ENCODE data around the gene DOC2A. TPM values are rescaled to one million over a fixed set of nuclear protein-coding genes. Genes with fewer than 3 reads are reported as not detected.

Gene DOC2A
- total RNA-seq, 1 experiment from 2014 or later: 3.2 TPM

DNA sequence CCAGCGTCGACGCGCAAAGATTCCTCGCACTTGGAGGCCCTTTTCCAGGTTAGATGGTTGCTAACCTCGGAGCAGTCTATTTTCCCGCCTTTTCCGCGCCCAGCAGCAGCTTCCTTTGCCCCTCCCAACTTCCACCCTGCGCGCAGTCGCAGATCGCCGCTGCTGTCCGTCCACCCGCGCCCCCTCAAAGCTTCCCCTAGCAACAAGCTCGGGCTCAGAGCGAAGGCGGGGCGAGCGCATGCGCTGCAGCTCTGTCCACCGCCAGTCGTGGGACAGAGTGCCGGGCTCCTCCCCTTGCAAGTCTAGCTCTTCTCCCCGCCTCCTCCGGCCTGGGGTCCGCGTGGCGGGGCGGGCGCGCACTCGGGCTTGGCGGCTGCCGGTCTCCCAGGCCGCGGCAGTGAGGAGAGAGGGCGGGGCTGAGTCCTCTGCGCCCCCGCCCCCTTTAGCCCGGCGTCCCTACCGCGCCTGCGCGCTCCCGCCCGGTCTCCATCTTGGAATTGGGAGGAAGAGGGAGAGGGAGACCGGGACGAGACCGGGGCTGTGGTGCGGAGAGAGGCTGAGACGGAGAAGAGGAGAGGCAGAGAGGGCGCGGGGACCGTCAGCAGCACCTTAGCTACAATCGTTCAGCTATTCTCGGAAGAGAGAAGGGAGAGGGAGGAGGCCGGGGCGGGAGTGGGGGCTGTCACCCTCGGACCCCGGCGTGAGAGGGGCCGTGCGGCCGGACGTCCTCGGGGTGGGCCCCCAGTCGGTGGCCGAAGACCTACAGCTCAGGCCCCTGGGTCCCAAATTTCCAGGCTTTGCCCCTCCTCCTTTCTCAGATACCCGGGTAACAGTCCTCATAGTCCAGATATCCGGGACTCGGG, 37.2 kb downstream of the DOC2A start, which contains the start of gene TAOK2:
Gene TAOK2, plus strand, starts transcription at position 485 of the 863 bp plus-strand sequence. CDS start 3,905 bp downstream, outside the sequence.
- no TSS peak for BruUV-seq (replicated peaks)
- POLR2A ChIA-PET: interaction anchor here (0.6 to 1.3 kb wide), 7 partner anchors 11 to 278 kb away, joined by 3 to 9 read pairs (median 5); partner anchors contain the start of gene TMEM219
- H3K9me3 ChIP-seq (ENCODE audit: control insufficient read depth, insufficient read depth, low read depth, low read length): no peaks in the 10 kb centered on the region
- peak within 1 kb of the TSS; percentile 71 to 96 for H3K4me3 ChIP-seq (ENCODE audit: low read depth in 2 of 2, low read length in 2 of 2)
- TF ChIP-seq SIN3A (IDR thresholded peaks at IDR 0.05; ENCODE audit: borderline replicate concordance, insufficient read depth, low read depth, low read length): peak; percentile 90; the same call in 1 of the 2 replicates
- peak; percentile 96 for TF ChIP-seq POLR2AphosphoS5 (IDR thresholded peaks at IDR 0.05; ENCODE audit: low read depth, low read length)
- TF ChIP-seq, protein P1, sequence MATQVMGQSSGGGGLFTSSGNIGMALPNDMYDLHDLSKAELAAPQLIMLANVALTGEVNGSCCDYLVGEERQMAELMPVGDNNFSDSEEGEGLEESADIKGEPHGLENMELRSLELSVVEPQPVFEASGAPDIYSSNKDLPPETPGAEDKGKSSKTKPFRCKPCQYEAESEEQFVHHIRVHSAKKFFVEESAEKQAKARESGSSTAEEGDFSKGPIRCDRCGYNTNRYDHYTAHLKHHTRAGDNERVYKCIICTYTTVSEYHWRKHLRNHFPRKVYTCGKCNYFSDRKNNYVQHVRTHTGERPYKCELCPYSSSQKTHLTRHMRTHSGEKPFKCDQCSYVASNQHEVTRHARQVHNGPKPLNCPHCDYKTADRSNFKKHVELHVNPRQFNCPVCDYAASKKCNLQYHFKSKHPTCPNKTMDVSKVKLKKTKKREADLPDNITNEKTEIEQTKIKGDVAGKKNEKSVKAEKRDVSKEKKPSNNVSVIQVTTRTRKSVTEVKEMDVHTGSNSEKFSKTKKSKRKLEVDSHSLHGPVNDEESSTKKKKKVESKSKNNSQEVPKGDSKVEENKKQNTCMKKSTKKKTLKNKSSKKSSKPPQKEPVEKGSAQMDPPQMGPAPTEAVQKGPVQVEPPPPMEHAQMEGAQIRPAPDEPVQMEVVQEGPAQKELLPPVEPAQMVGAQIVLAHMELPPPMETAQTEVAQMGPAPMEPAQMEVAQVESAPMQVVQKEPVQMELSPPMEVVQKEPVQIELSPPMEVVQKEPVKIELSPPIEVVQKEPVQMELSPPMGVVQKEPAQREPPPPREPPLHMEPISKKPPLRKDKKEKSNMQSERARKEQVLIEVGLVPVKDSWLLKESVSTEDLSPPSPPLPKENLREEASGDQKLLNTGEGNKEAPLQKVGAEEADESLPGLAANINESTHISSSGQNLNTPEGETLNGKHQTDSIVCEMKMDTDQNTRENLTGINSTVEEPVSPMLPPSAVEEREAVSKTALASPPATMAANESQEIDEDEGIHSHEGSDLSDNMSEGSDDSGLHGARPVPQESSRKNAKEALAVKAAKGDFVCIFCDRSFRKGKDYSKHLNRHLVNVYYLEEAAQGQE (IDR thresholded peaks at IDR 0.05; ENCODE audit: insufficient read depth in 1 of 2, low read depth in 2 of 2, low read length in 1 of 2): no peak
- no peak for TF ChIP-seq TCF7L2 (IDR thresholded peaks at IDR 0.05; ENCODE audit: low read depth, low read length)
- peaks cover 19% of the 10 kb centered on the region for H3K4me1 ChIP-seq (ENCODE audit: control insufficient read depth, insufficient read depth, low read length)
- intact Hi-C loops (cut with micrococcal nuclease; ENCODE audit: unreplicated experiment): no loop called here
- CTCF ChIA-PET: interaction anchor here (0.5 to 0.6 kb wide), 2 partner anchors 53 to 73 kb away, joined by 3 to 5 read pairs; no protein-coding TSS in a partner anchor
- peaks cover 6% of the 10 kb centered on the region for H3K36me3 ChIP-seq (ENCODE audit: control insufficient read depth, insufficient read depth, low read length)
- H3K27me3 ChIP-seq (ENCODE audit: control insufficient read depth, insufficient read depth, low read length): no peaks in the 10 kb centered on the region
- in situ Hi-C loops (cut with HindIII; ENCODE audit: low pct_unique_long_range_greater_than_20kb, low sequenced_read_pairs): no loop called here
- DNase-seq (ENCODE audit: low read depth, low spot score) (peak; percentile 81), ATAC-seq (peak; percentile 96)
- H3K27ac ChIP-seq (ENCODE audit: low read length): peak within 1 kb of the TSS; percentile 88

DNA sequence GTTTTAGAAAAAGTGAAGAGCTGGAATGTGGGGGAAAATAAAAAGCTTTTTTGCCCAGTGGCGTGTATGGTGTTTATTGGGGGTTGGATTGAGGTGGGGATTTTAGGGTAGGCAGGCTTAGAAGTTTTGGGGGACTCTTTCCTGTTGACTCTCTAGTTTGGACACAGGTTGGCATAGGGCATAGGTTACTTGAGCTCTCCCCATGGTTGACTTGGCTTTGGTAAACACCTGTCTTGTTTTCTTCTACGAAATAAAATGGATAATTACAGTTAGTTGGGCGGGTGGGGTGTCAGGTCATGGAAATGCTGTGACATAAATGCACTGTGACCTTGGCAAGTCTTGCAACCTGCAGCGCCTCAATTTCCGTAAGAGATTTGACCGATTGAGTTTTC, 37.8 kb downstream of the DOC2A start:
- in situ Hi-C loops (cut with HindIII; ENCODE audit: low pct_unique_long_range_greater_than_20kb, low sequenced_read_pairs): no loop called here
- no peaks in the 10 kb centered on the region for H3K27me3 ChIP-seq (ENCODE audit: control insufficient read depth, insufficient read depth, low read length)

More for the DNA sequence above, 37.8 kb downstream of the DOC2A start:
- ChIA-PET POLR2A (interaction anchor here (0.5 to 1.3 kb wide), 7 partner anchors 11 to 72 kb away, joined by 3 to 9 read pairs (median 5); partner anchors contain the start of gene TMEM219), CTCF (interaction anchor here (0.6 kb wide), 1 partner anchor 72 kb away, joined by 3 read pairs; no protein-coding TSS in a partner anchor)
- H3K9me3 ChIP-seq (ENCODE audit: control insufficient read depth, insufficient read depth, low read depth, low read length): no peaks in the 10 kb centered on the region
- H3K4me3 ChIP-seq (ENCODE audit: low read depth in 2 of 2, low read length in 2 of 2): no peak overlapping the region; a peak in 1 of 4 replicates
- DNase-seq (ENCODE audit: low read depth, low spot score): no peak
- H3K4me1 ChIP-seq (ENCODE audit: control insufficient read depth, insufficient read depth, low read length): peaks cover 19% of the 10 kb centered on the region
- BruUV-seq (replicated peaks): no TSS peak
- TF ChIP-seq POLR2AphosphoS5 (IDR thresholded peaks at IDR 0.05; ENCODE audit: low read depth, low read length) (no peak), SIN3A (IDR thresholded peaks at IDR 0.05; ENCODE audit: borderline replicate concordance, insufficient read depth, low read depth, low read length) (no peak), TCF7L2 (IDR thresholded peaks at IDR 0.05; ENCODE audit: low read depth, low read length) (no peak)
- TF ChIP-seq, protein P1 (IDR thresholded peaks at IDR 0.05; ENCODE audit: insufficient read depth in 1 of 2, low read depth in 2 of 2, low read length in 1 of 2): no peak
- TF ChIP-seq, protein P2, sequence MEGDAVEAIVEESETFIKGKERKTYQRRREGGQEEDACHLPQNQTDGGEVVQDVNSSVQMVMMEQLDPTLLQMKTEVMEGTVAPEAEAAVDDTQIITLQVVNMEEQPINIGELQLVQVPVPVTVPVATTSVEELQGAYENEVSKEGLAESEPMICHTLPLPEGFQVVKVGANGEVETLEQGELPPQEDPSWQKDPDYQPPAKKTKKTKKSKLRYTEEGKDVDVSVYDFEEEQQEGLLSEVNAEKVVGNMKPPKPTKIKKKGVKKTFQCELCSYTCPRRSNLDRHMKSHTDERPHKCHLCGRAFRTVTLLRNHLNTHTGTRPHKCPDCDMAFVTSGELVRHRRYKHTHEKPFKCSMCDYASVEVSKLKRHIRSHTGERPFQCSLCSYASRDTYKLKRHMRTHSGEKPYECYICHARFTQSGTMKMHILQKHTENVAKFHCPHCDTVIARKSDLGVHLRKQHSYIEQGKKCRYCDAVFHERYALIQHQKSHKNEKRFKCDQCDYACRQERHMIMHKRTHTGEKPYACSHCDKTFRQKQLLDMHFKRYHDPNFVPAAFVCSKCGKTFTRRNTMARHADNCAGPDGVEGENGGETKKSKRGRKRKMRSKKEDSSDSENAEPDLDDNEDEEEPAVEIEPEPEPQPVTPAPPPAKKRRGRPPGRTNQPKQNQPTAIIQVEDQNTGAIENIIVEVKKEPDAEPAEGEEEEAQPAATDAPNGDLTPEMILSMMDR (IDR thresholded peaks at IDR 0.05): no peak
- H3K27ac ChIP-seq (ENCODE audit: low read length): peak overlapping the region; percentile 78
- H3K36me3 ChIP-seq (ENCODE audit: control insufficient read depth, insufficient read depth, low read length): peaks cover 3% of the 10 kb centered on the region
- no peak for ATAC-seq
- intact Hi-C loops (cut with micrococcal nuclease; ENCODE audit: unreplicated experiment): no loop called here
